HCT116 (cell line): Measurements from ENCODE around the gene PATZ1. TPM values are rescaled to one million over a fixed set of nuclear protein-coding genes. Genes with fewer than 3 reads are reported as not detected.

Experiments
- ATAC-seq: fragments of 200-7000 bp; cut with Tn5 transposase; 2 replicates; pipeline ENCODE4 v1.9.1; 2020; ENCODE audit warnings: mild to moderate bottlenecking, moderate library complexity
- BruUV-seq: library from RNA; stranded (reverse); fragments of 400-500 nt; replicated peaks from 2 replicates; lab custom pipeline; 2021; lab: Mats Ljungman, UMichigan
- CTCF ChIA-PET: fragments of 300-600 bp; sonication (Branson Sonifier 250); formaldehyde crosslinking; loops from one replicate; lab custom pipeline; 2021; ENCODE audit warnings: antibody characterized with exemption; lab: Charles Lee
- POLR2A ChIA-PET: fragments of 300-600, 350-600 bp; sonication (Branson Sonifier 250); formaldehyde crosslinking; loops from one replicate; lab custom pipeline; 2021; ENCODE audit warnings: antibody characterized with exemption; lab: Charles Lee
- RAD21 ChIA-PET, 2 experiments: fragments of 300-600 bp; sonication (Branson Sonifier 250); formaldehyde crosslinking; loops; one replicate each; lab custom pipeline; 2023; ENCODE audit warnings: low total read pairs in 2 of 2; ENCODE audit not compliant: uncharacterized antibody in 2 of 2, unreplicated experiment in 2 of 2, low non-redundant PET in 1 of 2; lab: Charles Lee
- DNase-seq: peaks from one replicate; pipeline ENCODE4 v3.0.0-alpha.2; 2010; ENCODE audit warnings: low read depth, low spot score
- H2AFZ ChIP-seq: fragments of 200-600 bp; shearing (Covaris generic), sonication (generic); 2 replicates; pipeline ENCODE4 v1.6.1; 2017; ENCODE audit warnings: low read depth, mixed run types, mixed read lengths, antibody characterized with exemption, low read length; ENCODE audit not compliant: poor library complexity, severe bottlenecking
- H3K27ac ChIP-seq: 2 replicates; pipeline ENCODE4 v1.5.1; 2012; ENCODE audit warnings: low read depth, low read length
- H3K27me3 ChIP-seq: fragments of 200-600 bp; sonication (generic); 2 replicates; pipeline ENCODE4 v1.6.1; 2016; ENCODE audit warnings: mixed run types, low read length, mixed read lengths; ENCODE audit not compliant: insufficient read depth
- H3K36me3 ChIP-seq, 2 experiments: fragments of 200-500 bp in 1 of 2; fragments of 200-600 bp in 1 of 2; sonication (Bioruptor generic) in 1 of 2; sonication (generic) in 1 of 2; 2 replicates each; pipeline versions ENCODE4 v1.5.1 to v1.6.1; 2014 to 2016; ENCODE audit warnings: low read length in 2 of 2, inconsistent platforms in 1 of 2, mixed read lengths in 1 of 2, mixed run types in 1 of 2; ENCODE audit not compliant: insufficient read depth in 2 of 2, control insufficient read depth in 1 of 2
- H3K4me1 ChIP-seq, 2 experiments: fragments of 200-600 bp in 1 of 2; sonication (generic) in 1 of 2; 2 replicates each; pipeline versions ENCODE4 v1.5.1 to v1.6.1; 2012 to 2017; ENCODE audit warnings: low read length in 2 of 2, inconsistent platforms in 1 of 2, mild to moderate bottlenecking in 1 of 2, mixed read lengths in 1 of 2, mixed run types in 1 of 2, moderate library complexity in 1 of 2; ENCODE audit not compliant: insufficient read depth in 2 of 2, control insufficient read depth in 1 of 2
- H3K4me2 ChIP-seq: fragments of 200-600 bp; sonication (generic); 2 replicates; pipeline ENCODE4 v1.6.1; 2017; ENCODE audit warnings: mixed run types, low read length, mixed read lengths
- H3K4me3 ChIP-seq, 2 experiments: fragments of 200-600 bp in 1 of 2; sonication (generic) in 1 of 2; replicated peaks in 1 of 2; 2 replicates each; pipeline ENCODE4 v1.5.1; 2011 to 2016; ENCODE audit warnings: low read length in 2 of 2, control low read depth in 1 of 2, low read depth in 1 of 2, mild to moderate bottlenecking in 1 of 2, mixed read lengths in 1 of 2, mixed run types in 1 of 2
- H3K79me2 ChIP-seq: fragments of 200-600 bp; sonication (generic); 2 replicates; pipeline ENCODE4 v1.6.1; 2017; ENCODE audit warnings: mild to moderate bottlenecking, mixed run types, low read length, moderate library complexity, mixed read lengths; ENCODE audit not compliant: insufficient read depth
- H3K9ac ChIP-seq: fragments of 200-600 bp; sonication (generic); 2 replicates; pipeline ENCODE4 v1.6.1; 2016; ENCODE audit warnings: low read length, mixed read lengths
- H3K9me2 ChIP-seq: fragments of 200-600 bp; sonication (generic), shearing (Covaris generic); 2 replicates; pipeline ENCODE4 v1.6.1; 2017; ENCODE audit warnings: mixed run types, mild to moderate bottlenecking, moderate library complexity; ENCODE audit not compliant: insufficient read depth
- H3K9me3 ChIP-seq, 2 experiments: fragments of 200-500 bp in 1 of 2; fragments of 200-600 bp in 1 of 2; sonication (Bioruptor generic) in 1 of 2; sonication (generic) in 1 of 2; 2 replicates each; pipeline ENCODE4 v1.6.1; 2014 to 2017; ENCODE audit warnings: low read length in 2 of 2, mixed read lengths in 2 of 2, inconsistent platforms in 1 of 2, low read depth in 1 of 2, mild to moderate bottlenecking in 1 of 2, mixed run types in 1 of 2, moderate library complexity in 1 of 2; ENCODE audit not compliant: control insufficient read depth in 1 of 2, insufficient read depth in 1 of 2
- H4K20me1 ChIP-seq: fragments of 200-600 bp; sonication (generic), shearing (Covaris generic); 2 replicates; pipeline ENCODE4 v1.6.1; 2017; ENCODE audit warnings: mixed run types, mild to moderate bottlenecking, moderate library complexity; ENCODE audit not compliant: insufficient read depth
- ELF1 ChIP-seq: IDR thresholded peaks from 2 replicates; pipeline ENCODE4 v1.6.1; 2012; ENCODE audit warnings: low read depth, borderline replicate concordance
- EZH2 ChIP-seq: fragments of 200-600 bp; sonication (generic); IDR thresholded peaks from 2 replicates; pipeline ENCODE4 v1.6.1; 2017; ENCODE audit warnings: antibody characterized with exemption, mixed run types
- EZH2phosphoT487 ChIP-seq: fragments of 200-600 bp; IDR thresholded peaks from 2 replicates; pipeline ENCODE4 v1.6.1; 2018; ENCODE audit warnings: antibody characterized with exemption, borderline replicate concordance
- FOSL1 ChIP-seq: IDR thresholded peaks from 2 replicates; pipeline ENCODE4 v1.6.1; 2012; ENCODE audit warnings: low read depth
- POLR2A ChIP-seq: IDR thresholded peaks from 2 replicates; pipeline ENCODE4 v1.7.0; 2011; ENCODE audit warnings: borderline replicate concordance; ENCODE audit not compliant: insufficient read depth, insufficient read length; ENCODE audit errors: extremely low read depth
- RAD21 ChIP-seq: IDR thresholded peaks from 2 replicates; pipeline ENCODE4 v1.6.1; 2012; ENCODE audit warnings: low read depth, mild to moderate bottlenecking
- SIN3A ChIP-seq: IDR thresholded peaks from 2 replicates; pipeline ENCODE4 v1.6.1; 2012; ENCODE audit warnings: low read depth
- intact Hi-C: fragments of 100-400 bp; cut with micrococcal nuclease; formaldehyde crosslinking; loops from 2 replicates; pipeline ENCODE4 v1.10.0; 2022
- total RNA-seq: library from RNA; stranded (reverse); gene quantifications from one replicate; pipeline ENCODE4 v1.2.1, GENCODE V29; 2021; ENCODE audit not compliant: unreplicated experiment
- TF ChIP-seq, protein P1 (sequence below), 3 experiments: fragments of 200-600 bp in 1 of 3; sonication (generic) in 1 of 3; IDR thresholded peaks in 2 of 3; conservative IDR thresholded peaks in 1 of 3; 2 replicates each; pipeline ENCODE4 v1.5.1; 2012 to 2017; ENCODE audit warnings: low read depth in 2 of 3, low read length in 2 of 3, antibody characterized with exemption in 1 of 3, borderline replicate concordance in 1 of 3, control low read depth in 1 of 3, mild to moderate bottlenecking in 1 of 3, mixed read lengths in 1 of 3, mixed run types in 1 of 3, moderate library complexity in 1 of 3; ENCODE audit not compliant: insufficient read depth in 1 of 3

Gene PATZ1
- total RNA-seq, 1 experiment from 2014 or later, result 30.6 TPM

DNA sequence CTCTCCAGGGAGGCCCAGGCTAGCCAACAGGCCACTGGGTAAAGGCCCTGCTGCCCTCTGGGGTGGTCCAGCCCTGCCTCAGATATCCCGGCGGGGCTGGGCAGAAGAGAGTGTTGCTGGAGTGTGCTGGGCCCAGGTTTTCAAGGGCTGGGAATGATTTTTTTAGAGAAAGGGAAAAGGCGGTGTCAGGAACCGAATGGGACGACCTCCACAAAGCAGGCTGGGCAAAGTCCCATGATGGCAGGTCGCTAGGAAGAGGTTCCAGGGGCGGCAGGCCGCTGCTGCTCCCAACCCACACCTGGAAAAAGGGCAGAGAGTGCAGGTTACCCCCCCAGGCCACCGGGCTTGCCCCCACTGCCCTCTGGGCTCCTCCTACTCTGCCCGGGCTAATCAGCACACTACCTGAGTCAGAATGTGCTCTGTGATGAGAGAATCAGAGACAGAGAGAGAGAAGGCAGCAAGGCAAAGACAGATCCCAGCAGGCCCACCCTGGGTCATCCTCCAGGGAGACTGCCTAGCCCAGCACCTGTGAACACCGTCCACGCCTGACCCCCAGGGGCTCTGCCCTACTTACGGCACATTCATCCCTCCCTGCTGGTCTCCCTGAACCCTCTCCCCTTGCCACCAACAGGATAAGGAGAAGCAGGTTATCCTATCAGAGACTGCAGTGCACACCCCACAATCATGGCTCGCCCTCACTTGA lies 4.6 kb downstream of the PATZ1 start:
- H3K4me1 ChIP-seq, result peaks cover 31 to 47% of the 10 kb centered on the region in 2 experiments
- peaks cover 58% of the 10 kb centered on the region for H3K79me2 ChIP-seq
- DNase-seq (no peak), ATAC-seq (no peak)
- no TSS peak for BruUV-seq
- H4K20me1 ChIP-seq, result no peaks in the 10 kb centered on the region
- H3K9me2 ChIP-seq, result no peaks in the 10 kb centered on the region
- H3K27me3 ChIP-seq, result no peaks in the 10 kb centered on the region
- ChIA-PET RAD21 (no interaction called here), CTCF (no interaction called here), POLR2A (no interaction called here)
- no peak overlapping the region for H3K9ac ChIP-seq
- no peaks in the 10 kb centered on the region for H3K9me3 ChIP-seq
- no peak overlapping the region for H3K27ac ChIP-seq
- no peak for TF ChIP-seq ELF1
- TF ChIP-seq FOSL1, result no peak
- TF ChIP-seq, protein P1, sequence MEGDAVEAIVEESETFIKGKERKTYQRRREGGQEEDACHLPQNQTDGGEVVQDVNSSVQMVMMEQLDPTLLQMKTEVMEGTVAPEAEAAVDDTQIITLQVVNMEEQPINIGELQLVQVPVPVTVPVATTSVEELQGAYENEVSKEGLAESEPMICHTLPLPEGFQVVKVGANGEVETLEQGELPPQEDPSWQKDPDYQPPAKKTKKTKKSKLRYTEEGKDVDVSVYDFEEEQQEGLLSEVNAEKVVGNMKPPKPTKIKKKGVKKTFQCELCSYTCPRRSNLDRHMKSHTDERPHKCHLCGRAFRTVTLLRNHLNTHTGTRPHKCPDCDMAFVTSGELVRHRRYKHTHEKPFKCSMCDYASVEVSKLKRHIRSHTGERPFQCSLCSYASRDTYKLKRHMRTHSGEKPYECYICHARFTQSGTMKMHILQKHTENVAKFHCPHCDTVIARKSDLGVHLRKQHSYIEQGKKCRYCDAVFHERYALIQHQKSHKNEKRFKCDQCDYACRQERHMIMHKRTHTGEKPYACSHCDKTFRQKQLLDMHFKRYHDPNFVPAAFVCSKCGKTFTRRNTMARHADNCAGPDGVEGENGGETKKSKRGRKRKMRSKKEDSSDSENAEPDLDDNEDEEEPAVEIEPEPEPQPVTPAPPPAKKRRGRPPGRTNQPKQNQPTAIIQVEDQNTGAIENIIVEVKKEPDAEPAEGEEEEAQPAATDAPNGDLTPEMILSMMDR (IDR thresholded peaks at IDR 0.05 in 2 of 3, conservative IDR thresholded peaks at IDR 0.05 in 1 of 3; ENCODE audit: borderline replicate concordance in 1 of 3, insufficient read depth in 1 of 3, low read depth in 2 of 3, low read length in 2 of 3), result no peak
- no peak for TF ChIP-seq RAD21
- no peak for TF ChIP-seq EZH2phosphoT487
- TF ChIP-seq POLR2A, result no peak
- TF ChIP-seq EZH2, result no peak
- TF ChIP-seq SIN3A, result no peak
- intact Hi-C loops, result loop anchor here (10.0 kb wide), 1 partner anchor 293 kb away; no protein-coding TSS in a partner anchor
- no peak overlapping the region for H3K4me2 ChIP-seq
- H3K4me3 ChIP-seq, result no peak overlapping the region
- H3K36me3 ChIP-seq, result peaks cover 4 to 17% of the 10 kb centered on the region in 2 experiments; a peak in 3 of 4 replicates
- H2AFZ ChIP-seq, result no peak overlapping the region
